K562 (cell line): ENCODE results near the gene PELI1. TPM values are rescaled to one million over a fixed set of nuclear protein-coding genes. Genes with fewer than 3 reads are reported as not detected.

Experiments used
- ATAC-seq: fragments of 200-7000 bp; cut with Tn5 transposase; 3 replicates; pipeline ENCODE4 v1.9.1; 2020; ENCODE audit warnings: moderate library complexity
- BruUV-seq: library from RNA; stranded (reverse); fragments of 400-500 nt; replicated peaks from 2 replicates; lab custom pipeline; 2021; lab: Mats Ljungman, UMichigan
- CTCF ChIA-PET: fragments of 300-600 bp; formaldehyde crosslinking; extraction: SDS; loops from one replicate; lab custom pipeline; 2021; ENCODE audit warnings: low intra/inter-chr PET ratio; lab: Yijun Ruan, JAX
- POLR2A ChIA-PET: fragments of 300-600, 350-650 bp; sonication (Branson Sonifier 250); formaldehyde crosslinking; extraction: SDS; loops from one replicate; lab custom pipeline; 2021; ENCODE audit warnings: antibody characterized with exemption, inconsistent platforms; lab: Yijun Ruan, JAX
- DNase-seq, 4 experiments: peaks; one replicate each; pipeline versions ENCODE4 v3.0.0 to v3.0.0-alpha.2; 2011 to 2018; ENCODE audit warnings: low spot score in 3 of 4, mixed read lengths in 3 of 4; ENCODE audit errors: extremely low read depth in 1 of 4
- FAIRE-seq: peaks from 2 replicates; lab custom pipeline; 2011; peaks lifted over from hg19 to GRCh38; lab: Jason Lieb, UNC
- H2AFZ ChIP-seq: 2 replicates; pipeline ENCODE4 v1.6.0; 2011; ENCODE audit warnings: low read depth, low read length, control low read depth, inconsistent platforms
- H3K27ac ChIP-seq: fragments of 200-600 bp; 3 replicates; pipeline ENCODE4 v1.8.0; 2011; ENCODE audit warnings: low read depth, mild to moderate bottlenecking, control low read depth, inconsistent platforms, low read length, moderate library complexity, mixed read lengths; ENCODE audit errors: extremely low read depth
- H3K27me3 ChIP-seq, 2 experiments: fragments of 300-600 bp in 1 of 2; 2 replicates in 1 of 2; 3 replicates in 1 of 2; pipeline versions ENCODE4 v1.6.0 to v1.8.0; 2011; ENCODE audit warnings: inconsistent platforms in 2 of 2, low read length in 2 of 2, mild to moderate bottlenecking in 1 of 2, mixed read lengths in 1 of 2, moderate library complexity in 1 of 2; ENCODE audit not compliant: control insufficient read depth in 2 of 2, insufficient read depth in 2 of 2
- H3K36me3 ChIP-seq: fragments of 300-600 bp; 3 replicates; pipeline ENCODE4 v1.8.0; 2011; ENCODE audit warnings: mild to moderate bottlenecking, low read length, inconsistent platforms; ENCODE audit not compliant: control insufficient read depth, insufficient read depth
- H3K4me1 ChIP-seq, 2 experiments: fragments of 200-600 bp in 1 of 2; replicated peaks in 1 of 2; 2 replicates in 1 of 2; 3 replicates in 1 of 2; pipeline versions ENCODE4 v1.5.1 to v1.8.0; 2011; ENCODE audit warnings: inconsistent platforms in 2 of 2, low read length in 2 of 2, mild to moderate bottlenecking in 1 of 2, mixed read lengths in 1 of 2, moderate library complexity in 1 of 2; ENCODE audit not compliant: control insufficient read depth in 2 of 2, insufficient read depth in 2 of 2
- H3K4me2 ChIP-seq: 2 replicates; pipeline ENCODE4 v1.6.1; 2011; ENCODE audit warnings: low read length, control low read depth, inconsistent platforms, mixed read lengths; ENCODE audit not compliant: insufficient read depth
- H3K4me3 ChIP-seq: fragments of 200-600 bp; sonication (generic), shearing (Covaris generic); 2 replicates; pipeline ENCODE4 v1.5.1; 2016; ENCODE audit warnings: control low read depth, inconsistent platforms
- H3K79me2 ChIP-seq: fragments of 200-600 bp; 3 replicates; pipeline ENCODE4 v1.8.0; 2011; ENCODE audit warnings: low read length, inconsistent platforms; ENCODE audit not compliant: control insufficient read depth, insufficient read depth
- H3K9ac ChIP-seq, 2 experiments: 2 replicates each; pipeline versions ENCODE4 v1.6.0 to v1.6.1; 2011; ENCODE audit warnings: low read depth in 2 of 2, low read length in 2 of 2, control low read depth in 1 of 2, inconsistent platforms in 1 of 2, mild to moderate bottlenecking in 1 of 2, mixed read lengths in 1 of 2; ENCODE audit not compliant: insufficient read depth in 1 of 2
- H3K9me1 ChIP-seq: one replicate; pipeline ENCODE4 v1.6.0; 2011; ENCODE audit warnings: inconsistent platforms, mild to moderate bottlenecking, low read length, moderate library complexity; ENCODE audit not compliant: control insufficient read depth, insufficient read depth
- H3K9me3 ChIP-seq: replicated peaks from 2 replicates; pipeline ENCODE4 v1.5.1; 2011; ENCODE audit warnings: low read depth, low read length, inconsistent platforms; ENCODE audit not compliant: control insufficient read depth, insufficient read depth
- H4K20me1 ChIP-seq: replicated peaks from 2 replicates; pipeline ENCODE4 v1.6.1; 2011; ENCODE audit warnings: low read length, inconsistent platforms, mixed read lengths; ENCODE audit not compliant: control insufficient read depth, insufficient read depth
- CTBP1 ChIP-seq: fragments of 450-650 bp; IDR thresholded peaks from 2 replicates; pipeline ENCODE4 v1.6.1; 2016; ENCODE audit warnings: borderline replicate concordance
- CTCF ChIP-seq, 3 experiments: IDR thresholded peaks in 2 of 3; conservative IDR thresholded peaks in 1 of 3; 2 replicates each; pipeline ENCODE4 v1.5.1; 2011 to 2012; ENCODE audit warnings: low read length in 3 of 3, mild to moderate bottlenecking in 3 of 3, control low read depth in 2 of 3, improper control_type of control experiment in 1 of 3, inconsistent platforms in 1 of 3, low read depth in 1 of 3, mixed read lengths in 1 of 3, moderate library complexity in 1 of 3; ENCODE audit not compliant: insufficient read depth in 2 of 3
- DNMT1 ChIP-seq: fragments of 450-650 bp; IDR thresholded peaks from 2 replicates; pipeline ENCODE4 v1.6.1; 2016; ENCODE audit warnings: antibody characterized with exemption, mild to moderate bottlenecking
- NR4A1 ChIP-seq, 2 experiments: fragments of 250-450 bp in 1 of 2; fragments of 450-650 bp in 1 of 2; sonication (Bioruptor Pico) in 1 of 2; IDR thresholded peaks; 2 replicates each; pipeline versions ENCODE4 v1.4.0 to v1.6.1; 2016 to 2020; ENCODE audit warnings: mild to moderate bottlenecking in 2 of 2, missing compliant biosample characterization in 1 of 2, missing genetic modification characterization in 1 of 2, moderate library complexity in 1 of 2
- RAD21 ChIP-seq, 2 experiments: fragments of 250-450 bp in 1 of 2; fragments of 450-650 bp in 1 of 2; sonication (Bioruptor Pico) in 1 of 2; formaldehyde crosslinking in 1 of 2; IDR thresholded peaks in 1 of 2; conservative IDR thresholded peaks in 1 of 2; 2 replicates each; pipeline versions ENCODE4 v1.4.0 to v1.8.0; 2020 to 2022; ENCODE audit warnings: mild to moderate bottlenecking in 2 of 2, moderate library complexity in 1 of 2
- WGBS: fragments of 100-300 bp; shearing (Covaris generic); methylation state at CpG from one replicate; pipeline ENCODE4 v1.1.6; 2016; ENCODE audit warnings: low coverage, mixed read lengths; ENCODE audit not compliant: insufficient coverage; ENCODE audit errors: missing lambda C conversion rate; 5-methylcytosine and 5-hydroxymethylcytosine counted together
- in situ Hi-C: fragments of 300-500 bp; cut with MboI; formaldehyde crosslinking; loops from 4 replicates; pipeline ENCODE4 v1.15.0; 2018; ENCODE audit warnings: inconsistent platforms, mixed read lengths
- intact Hi-C: fragments of 100-400 bp; cut with micrococcal nuclease; formaldehyde crosslinking; loops from 2 replicates; pipeline ENCODE4 v1.14.2; 2022
- polyA plus RNA-seq, 8 experiments: library from polyadenylated mRNA; depleted of rRNA in 4 of 8; stranded (reverse) in 5 of 8; unstranded in 3 of 8; fragments of >200 nt; fragmentation: Nextera tagmentation in 2 of 8; fragmentation: Illumina TruSeq in 1 of 8; extraction: Ambion mirVana in 2 of 8; extraction: Trizol in 1 of 8; gene quantifications; 2 replicates each; pipeline versions ENCODE4 v1.2.1 to v1.2.3, GENCODE V29; 2011 to 2014; ENCODE audit warnings: inconsistent platforms in 1 of 8, missing spikeins in 1 of 8
- total RNA-seq, 7 experiments: library from RNA; depleted of rRNA in 6 of 7; stranded (reverse); fragments of >200 nt in 6 of 7; fragmentation: Illumina TruSeq in 2 of 7; extraction: Trizol in 2 of 7; gene quantifications; 2 replicates each; pipeline versions ENCODE4 v1.2.1 to v1.2.3, GENCODE V29; 2011 to 2021; ENCODE audit warnings: low replicate concordance in 1 of 7
- TF ChIP-seq, protein P1 (sequence below): fragments of 450-650 bp; IDR thresholded peaks from 2 replicates; pipeline ENCODE4 v1.7.1; 2018; ENCODE audit warnings: mild to moderate bottlenecking, low read depth; ENCODE audit not compliant: partially characterized antibody

PELI1 gene
- total and polyA plus RNA-seq, 9 of the 15 experiments (the other 6 are each of a cell fraction or from before 2014, with no cell fraction given), result 3.3 to 19.2 (median 12.5) TPM

DNA sequence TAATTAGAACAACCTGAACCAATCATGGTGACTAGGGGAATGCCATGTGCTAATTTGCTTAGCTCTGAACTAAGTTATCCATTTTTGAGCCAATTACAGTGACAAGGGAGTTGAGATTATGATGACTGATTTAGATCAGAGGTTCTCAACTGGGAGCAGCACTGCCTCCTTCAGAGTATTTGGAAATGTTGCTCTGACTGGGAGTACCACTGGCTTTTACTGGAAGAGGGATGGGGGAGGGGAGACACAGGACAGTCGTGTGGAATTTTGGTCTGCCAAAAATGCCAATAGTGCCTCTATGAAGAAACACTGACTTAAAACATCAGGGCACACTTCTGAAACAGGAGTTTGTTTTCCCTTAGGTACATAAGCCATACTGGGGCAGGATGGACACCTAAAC, 76.9 kb downstream of the PELI1 start:
- ATAC-seq, result no peak
- ChIA-PET CTCF (no interaction called here), POLR2A (no interaction called here)
- Histone ChIP-seq H3K27me3 (no peaks in the 10 kb centered on the region), H3K9me1 (no peaks in the 10 kb centered on the region), H3K4me2 (no peak overlapping the region), H3K27ac (no peak overlapping the region), H3K4me3 (no peak overlapping the region), H3K79me2 (no peaks in the 10 kb centered on the region), H3K4me1 (peaks cover 0 to 14% of the 10 kb centered on the region in 2 experiments; a peak in 4 of 5 replicates), H3K9ac (no peak overlapping the region), H4K20me1 (no peaks in the 10 kb centered on the region), H3K9me3 (no peaks in the 10 kb centered on the region), H3K36me3 (no peaks in the 10 kb centered on the region), H2AFZ (peak overlapping the region; percentile 40; the same call in 1 of the 2 replicates)
- BruUV-seq, result no TSS peak
- 0% methylated on average over 1 of the region's 1 CpG for WGBS
- in situ Hi-C loops, result loop anchor here (10.0 kb wide), 1 partner anchor 817 kb away; no protein-coding TSS in a partner anchor
- FAIRE-seq, result no peak
- TF ChIP-seq RAD21 (CRISPR knock-in tag; conservative IDR thresholded peaks at IDR 0.05 in 1 of 2, IDR thresholded peaks at IDR 0.05 in 1 of 2), result peak in 1 of 2 experiments; percentile 22; a peak in 1 of 4 replicates
- no peak for TF ChIP-seq NR4A1 (CRISPR knock-in tag; IDR thresholded peaks at IDR 0.05)
- no peak for TF ChIP-seq NR4A1 (tag; IDR thresholded peaks at IDR 0.05)
- TF ChIP-seq CTCF (IDR thresholded peaks at IDR 0.05 in 2 of 3, conservative IDR thresholded peaks at IDR 0.05 in 1 of 3; ENCODE audit: insufficient read depth in 2 of 3, low read depth in 1 of 3, low read length in 3 of 3), result peak in 1 of 3 experiments; percentile 19; a peak in 1 of 6 replicates
- TF ChIP-seq, protein P1, sequence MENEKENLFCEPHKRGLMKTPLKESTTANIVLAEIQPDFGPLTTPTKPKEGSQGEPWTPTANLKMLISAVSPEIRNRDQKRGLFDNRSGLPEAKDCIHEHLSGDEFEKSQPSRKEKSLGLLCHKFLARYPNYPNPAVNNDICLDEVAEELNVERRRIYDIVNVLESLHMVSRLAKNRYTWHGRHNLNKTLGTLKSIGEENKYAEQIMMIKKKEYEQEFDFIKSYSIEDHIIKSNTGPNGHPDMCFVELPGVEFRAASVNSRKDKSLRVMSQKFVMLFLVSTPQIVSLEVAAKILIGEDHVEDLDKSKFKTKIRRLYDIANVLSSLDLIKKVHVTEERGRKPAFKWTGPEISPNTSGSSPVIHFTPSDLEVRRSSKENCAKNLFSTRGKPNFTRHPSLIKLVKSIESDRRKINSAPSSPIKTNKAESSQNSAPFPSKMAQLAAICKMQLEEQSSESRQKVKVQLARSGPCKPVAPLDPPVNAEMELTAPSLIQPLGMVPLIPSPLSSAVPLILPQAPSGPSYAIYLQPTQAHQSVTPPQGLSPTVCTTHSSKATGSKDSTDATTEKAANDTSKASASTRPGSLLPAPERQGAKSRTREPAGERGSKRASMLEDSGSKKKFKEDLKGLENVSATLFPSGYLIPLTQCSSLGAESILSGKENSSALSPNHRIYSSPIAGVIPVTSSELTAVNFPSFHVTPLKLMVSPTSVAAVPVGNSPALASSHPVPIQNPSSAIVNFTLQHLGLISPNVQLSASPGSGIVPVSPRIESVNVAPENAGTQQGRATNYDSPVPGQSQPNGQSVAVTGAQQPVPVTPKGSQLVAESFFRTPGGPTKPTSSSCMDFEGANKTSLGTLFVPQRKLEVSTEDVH, result no peak
- TF ChIP-seq CTBP1, result no peak
- no peak for TF ChIP-seq DNMT1
- no peak for DNase-seq
- intact Hi-C loops, result no loop called here
